PC-3 (cell line): ENCODE data around the gene RBM33.

ENCODE experiments used
- CTCF ChIP-seq: fragments of 300-600 bp; sonication (generic); conservative IDR thresholded peaks from 2 replicates; pipeline ENCODE4 v1.5.1; 2017; ENCODE audit warnings: antibody characterized with exemption, low read depth, mild to moderate bottlenecking, low read length
- EZH2 ChIP-seq: fragments of 300-600 bp; sonication (generic); IDR thresholded peaks from one replicate; pipeline ENCODE4 v1.6.1; 2017; ENCODE audit warnings: antibody characterized with exemption, mild to moderate bottlenecking, low read length; ENCODE audit not compliant: unreplicated experiment

GRCh38 chr7:155807065-155807671, 162.7 kb downstream of the RBM33 start:
- TF ChIP-seq CTCF, result no peak
- no peak for TF ChIP-seq EZH2
